SKM-1 treated with dmso at 0.1 percent for 144 hours (cell line): ENCODE results near the gene MED22.

ENCODE experiments used
- DNase-seq: peaks from one replicate; lab custom pipeline; 2025; ENCODE audit not compliant: unreplicated experiment; lab: John Stamatoyannopoulos, UW

MED22 gene

GRCh38 chr9:133356391-133357091, 8.6 kb upstream of the MED22 start, which contains the start of the genes SURF1 and SURF2:
TSS of gene SURF1 (minus strand) at chr9:133356487. CDS start at chr9:133356453, 34 bp downstream.
TSS of gene SURF2 (plus strand) at chr9:133356550. CDS start at chr9:133356593, 43 bp downstream.
- DNase-seq = peak; percentile 75

- DNase-seq = no peak
These were observed 8.0 kb upstream of the MED22 start for GRCh38 chr9:133355881-133356357.

- peak; percentile 19 for DNase-seq
These were observed 6.8 kb upstream of the MED22 start for GRCh38 chr9:133354766-133355165.

- no peak for DNase-seq
These were observed 5.6 kb upstream of the MED22 start for GRCh38 chr9:133353548-133353947.

- no peak for DNase-seq
These were observed 4.9 kb upstream of the MED22 start for GRCh38 chr9:133352635-133353340.

GRCh38 chr9:133351908-133352634, 4.1 kb upstream of the MED22 start:
- DNase-seq = peak; percentile 69

- DNase-seq = no peak
These were observed 3.6 kb upstream of the MED22 start for GRCh38 chr9:133351526-133351907.

GRCh38 chr9:133349965-133350616, 2.2 kb upstream of the MED22 start:
- DNase-seq = no peak

- no peak for DNase-seq
These were observed 1.0 kb upstream of the MED22 start for GRCh38 chr9:133348718-133349573.

GRCh38 chr9:133347515-133347984, 381 bp downstream of the MED22 start:
- DNase-seq = no peak

GRCh38 chr9:133346021-133346785, 1.7 kb downstream of the MED22 start:
- no peak for DNase-seq

GRCh38 chr9:133345596-133345995, 2.3 kb downstream of the MED22 start:
- no peak for DNase-seq

- no peak for DNase-seq
These were observed 3.0 kb downstream of the MED22 start for GRCh38 chr9:133344979-133345378.

GRCh38 chr9:133344071-133344470, 3.9 kb downstream of the MED22 start:
- no peak for DNase-seq

GRCh38 chr9:133342570-133342969, 5.4 kb downstream of the MED22 start:
- no peak for DNase-seq

GRCh38 chr9:133342069-133342406, 5.9 kb downstream of the MED22 start:
- DNase-seq = no peak

GRCh38 chr9:133341369-133342068, 6.4 kb downstream of the MED22 start:
- peak; percentile 86 for DNase-seq

- no peak for DNase-seq
These were observed 7.0 kb downstream of the MED22 start for GRCh38 chr9:133340916-133341315.

GRCh38 chr9:133340256-133340655, 7.7 kb downstream of the MED22 start:
- peak; percentile 80 for DNase-seq
